OCI-LY1 (cell line): ENCODE results near the gene SLC9A9.

ENCODE experiments used
- H2AFZ ChIP-seq: fragments of 200-600 bp; sonication (generic), shearing (Covaris generic); 2 replicates; pipeline ENCODE4 v1.6.0; 2014; ENCODE audit warnings: antibody characterized with exemption, mild to moderate bottlenecking, low read length
- H3F3A ChIP-seq: fragments of 200-600 bp; sonication (generic), shearing (Covaris generic); 2 replicates; pipeline ENCODE4 v1.6.0; 2014; ENCODE audit warnings: mild to moderate bottlenecking, antibody characterized with exemption, low read length, moderate library complexity; ENCODE audit not compliant: insufficient read depth
- H3K27ac ChIP-seq: fragments of 200-600 bp; sonication (generic); 2 replicates; pipeline ENCODE4 v1.5.1; 2014; ENCODE audit warnings: low read length, mixed run types, mild to moderate bottlenecking, low read depth; ENCODE audit not compliant: poor library complexity, severe bottlenecking
- H3K27me3 ChIP-seq: fragments of 200-600 bp; sonication (generic); 2 replicates; pipeline ENCODE4 v1.6.0; 2014; ENCODE audit warnings: antibody characterized with exemption, mild to moderate bottlenecking, low read length, moderate library complexity; ENCODE audit not compliant: insufficient read depth
- H3K36me3 ChIP-seq: fragments of 200-600 bp; sonication (generic); 2 replicates; pipeline ENCODE4 v1.6.1; 2014; ENCODE audit warnings: mild to moderate bottlenecking, antibody characterized with exemption, low read length, moderate library complexity, mixed read lengths; ENCODE audit not compliant: insufficient read depth
- H3K4me1 ChIP-seq: fragments of 200-600 bp; sonication (generic); 2 replicates; pipeline ENCODE4 v1.5.1; 2014; ENCODE audit warnings: mild to moderate bottlenecking, low read length, moderate library complexity; ENCODE audit not compliant: insufficient read depth, severe bottlenecking
- H3K4me2 ChIP-seq: fragments of 200-600 bp; sonication (generic), shearing (Covaris generic); 2 replicates; pipeline ENCODE4 v1.6.1; 2014; ENCODE audit warnings: low read length
- H3K4me3 ChIP-seq: fragments of 200-600 bp; sonication (generic); 2 replicates; pipeline ENCODE4 v1.5.1; 2014; ENCODE audit warnings: low read length, low read depth, mild to moderate bottlenecking, mixed read lengths; ENCODE audit not compliant: poor library complexity, severe bottlenecking
- H3K79me2 ChIP-seq: fragments of 200-600 bp; shearing (Covaris generic); 2 replicates; pipeline ENCODE4 v1.6.1; 2016; ENCODE audit warnings: mixed run types, low read length, mixed read lengths; ENCODE audit not compliant: insufficient read depth
- H3K9ac ChIP-seq: fragments of 200-600 bp; sonication (generic), shearing (Covaris generic); 2 replicates; pipeline ENCODE4 v1.6.1; 2014; ENCODE audit warnings: mild to moderate bottlenecking, low read length, mixed read lengths
- H3K9me2 ChIP-seq: fragments of 200-600 bp; sonication (generic), shearing (Covaris generic); 2 replicates; pipeline ENCODE4 v1.6.1; 2014; ENCODE audit warnings: low read depth, mild to moderate bottlenecking, low read length, mixed read lengths
- H3K9me3 ChIP-seq: fragments of 200-600 bp; shearing (Covaris generic); 2 replicates; pipeline ENCODE4 v1.6.1; 2014; ENCODE audit warnings: low read length, mixed read lengths
- H4K20me1 ChIP-seq: fragments of 200-600 bp; sonication (generic), shearing (Covaris generic); 2 replicates; pipeline ENCODE4 v1.6.0; 2016; ENCODE audit warnings: mild to moderate bottlenecking, low read length; ENCODE audit not compliant: insufficient read depth
- EZH2 ChIP-seq: fragments of 200-600 bp; sonication (generic), shearing (Covaris generic); IDR thresholded peaks from 2 replicates; pipeline ENCODE4 v1.8.0; 2017; ENCODE audit warnings: borderline replicate concordance, mixed run types, mild to moderate bottlenecking, antibody characterized with exemption, low read length, moderate library complexity, mixed read lengths
- TF ChIP-seq, protein P1 (sequence below): fragments of 200-600 bp; sonication (generic), shearing (Covaris generic); IDR thresholded peaks from 2 replicates; pipeline ENCODE4 v1.5.1; 2017; ENCODE audit warnings: mild to moderate bottlenecking, antibody characterized with exemption, low read length, moderate library complexity, mixed read lengths

The SLC9A9 gene

DNA sequence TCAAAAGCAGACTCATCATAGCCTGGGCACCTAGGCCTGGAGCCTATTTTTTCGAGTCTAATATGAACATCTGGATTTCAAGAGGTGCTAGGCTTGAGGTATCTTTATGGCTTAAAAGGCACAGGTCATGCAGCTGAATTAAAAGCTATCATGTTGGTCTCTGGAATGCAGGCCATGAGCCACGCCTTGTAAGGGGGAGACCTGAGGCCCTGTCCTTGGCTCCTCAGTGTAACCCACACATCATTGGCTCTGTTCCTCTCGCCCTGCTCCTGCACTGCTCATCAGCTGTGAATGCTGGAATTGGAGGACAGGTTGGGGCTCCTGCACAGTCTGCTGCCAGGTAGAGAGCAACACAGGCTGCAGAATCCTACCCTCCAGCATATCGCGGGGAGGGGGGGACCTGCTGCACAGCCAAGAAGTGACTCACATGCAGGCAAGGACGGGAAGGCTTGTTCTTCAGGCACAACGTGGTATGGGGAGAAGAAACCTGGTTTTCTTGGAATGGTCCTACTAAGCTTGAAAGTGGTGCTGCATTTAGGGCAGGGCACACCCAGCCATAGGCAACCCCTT is 582.7 kb downstream of the SLC9A9 start:
- Histone ChIP-seq H3K4me3 (no peak overlapping the region), H3F3A (no peaks in the 10 kb centered on the region), H2AFZ (no peak overlapping the region), H3K9ac (no peak overlapping the region), H3K4me2 (no peak overlapping the region), H3K9me3 (no peaks in the 10 kb centered on the region), H3K4me1 (no peaks in the 10 kb centered on the region), H3K36me3 (no peaks in the 10 kb centered on the region), H3K27me3 (no peaks in the 10 kb centered on the region), H3K9me2 (no peaks in the 10 kb centered on the region), H3K79me2 (no peaks in the 10 kb centered on the region), H4K20me1 (no peaks in the 10 kb centered on the region), H3K27ac (no peak overlapping the region)
- TF ChIP-seq EZH2: no peak

GRCh38 chr3:143263852-143264513 is 584.3 kb downstream of the SLC9A9 start:
- H3K36me3 ChIP-seq: no peaks in the 10 kb centered on the region
- H3K9ac ChIP-seq: no peak overlapping the region
- no peak overlapping the region for H3K27ac ChIP-seq
- H3F3A ChIP-seq: no peaks in the 10 kb centered on the region
- H4K20me1 ChIP-seq: no peaks in the 10 kb centered on the region
- H3K4me2 ChIP-seq: no peak overlapping the region
- no peak overlapping the region for H2AFZ ChIP-seq
- H3K79me2 ChIP-seq: no peaks in the 10 kb centered on the region
- H3K9me3 ChIP-seq: no peaks in the 10 kb centered on the region
- H3K4me3 ChIP-seq: no peak overlapping the region
- H3K4me1 ChIP-seq: no peaks in the 10 kb centered on the region
- TF ChIP-seq, protein P1, sequence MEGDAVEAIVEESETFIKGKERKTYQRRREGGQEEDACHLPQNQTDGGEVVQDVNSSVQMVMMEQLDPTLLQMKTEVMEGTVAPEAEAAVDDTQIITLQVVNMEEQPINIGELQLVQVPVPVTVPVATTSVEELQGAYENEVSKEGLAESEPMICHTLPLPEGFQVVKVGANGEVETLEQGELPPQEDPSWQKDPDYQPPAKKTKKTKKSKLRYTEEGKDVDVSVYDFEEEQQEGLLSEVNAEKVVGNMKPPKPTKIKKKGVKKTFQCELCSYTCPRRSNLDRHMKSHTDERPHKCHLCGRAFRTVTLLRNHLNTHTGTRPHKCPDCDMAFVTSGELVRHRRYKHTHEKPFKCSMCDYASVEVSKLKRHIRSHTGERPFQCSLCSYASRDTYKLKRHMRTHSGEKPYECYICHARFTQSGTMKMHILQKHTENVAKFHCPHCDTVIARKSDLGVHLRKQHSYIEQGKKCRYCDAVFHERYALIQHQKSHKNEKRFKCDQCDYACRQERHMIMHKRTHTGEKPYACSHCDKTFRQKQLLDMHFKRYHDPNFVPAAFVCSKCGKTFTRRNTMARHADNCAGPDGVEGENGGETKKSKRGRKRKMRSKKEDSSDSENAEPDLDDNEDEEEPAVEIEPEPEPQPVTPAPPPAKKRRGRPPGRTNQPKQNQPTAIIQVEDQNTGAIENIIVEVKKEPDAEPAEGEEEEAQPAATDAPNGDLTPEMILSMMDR: no peak
- no peak for TF ChIP-seq EZH2
- H3K27me3 ChIP-seq: no peaks in the 10 kb centered on the region
- no peaks in the 10 kb centered on the region for H3K9me2 ChIP-seq

DNA sequence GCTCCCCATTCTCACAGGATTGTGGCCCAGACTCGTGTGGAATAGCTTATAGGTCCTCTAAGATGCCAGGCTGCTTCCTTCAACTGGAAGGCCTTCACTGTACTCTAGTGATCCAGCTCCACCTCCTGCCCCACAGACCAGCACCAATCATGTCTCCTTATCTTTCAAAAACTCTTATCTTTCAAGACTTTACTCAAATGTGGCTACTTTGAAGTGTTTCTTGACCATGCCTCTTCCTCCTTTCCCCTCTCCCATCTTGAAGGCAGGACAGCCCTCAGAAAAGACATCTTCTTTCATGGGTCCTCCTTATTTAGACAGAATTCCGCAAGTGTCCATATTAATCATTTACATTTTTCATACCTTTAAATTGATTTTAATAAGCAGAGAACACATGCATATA is 586.4 kb downstream of the SLC9A9 start:
- no peaks in the 10 kb centered on the region for H3K79me2 ChIP-seq
- no peak overlapping the region for H3K4me2 ChIP-seq
- no peak overlapping the region for H2AFZ ChIP-seq

More for the DNA sequence above, 586.4 kb downstream of the SLC9A9 start:
- Histone ChIP-seq H3K27ac (no peak overlapping the region), H3K4me1 (no peaks in the 10 kb centered on the region), H3F3A (no peaks in the 10 kb centered on the region), H3K9me2 (no peaks in the 10 kb centered on the region), H3K36me3 (no peaks in the 10 kb centered on the region), H3K4me3 (no peak overlapping the region), H4K20me1 (no peaks in the 10 kb centered on the region), H3K27me3 (no peaks in the 10 kb centered on the region), H3K9ac (no peak overlapping the region), H3K9me3 (no peaks in the 10 kb centered on the region)
- no peak for TF ChIP-seq EZH2
- TF ChIP-seq, protein P1: no peak
